Astrocyte (in vitro differentiated cells and primary cell): Measurements from ENCODE around the gene LRIG1.

Source experiments
- EZH2 ChIP-seq: IDR thresholded peaks from 2 replicates; pipeline ENCODE4 v1.6.1; 2012; ENCODE audit warnings: mild to moderate bottlenecking, low read length, inconsistent platforms; ENCODE audit not compliant: insufficient read depth
- TF ChIP-seq, protein P1 (sequence below): IDR thresholded peaks from 2 replicates; pipeline ENCODE4 v1.5.1; 2011; ENCODE audit warnings: low read depth, mild to moderate bottlenecking, inconsistent platforms, low read length, moderate library complexity; ENCODE audit not compliant: insufficient read depth

DNA sequence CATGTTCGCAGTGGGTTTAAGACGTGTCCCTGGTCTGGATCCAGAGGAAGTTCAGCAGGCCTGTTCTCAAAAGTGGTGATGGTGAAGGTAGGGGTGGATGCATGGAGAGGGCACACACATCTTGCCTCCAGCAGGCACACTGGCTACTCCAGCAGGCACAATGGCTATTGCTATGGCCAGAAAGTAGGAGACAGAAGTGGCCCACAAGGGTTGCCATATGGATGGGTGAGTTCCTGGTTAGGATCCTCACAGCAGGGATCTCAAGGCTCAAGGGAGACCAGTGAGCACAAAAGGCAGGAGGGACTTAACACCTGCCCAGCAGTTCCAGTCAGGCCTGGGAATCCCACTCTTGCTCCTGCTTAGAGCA is 107.9 kb downstream of the LRIG1 start:
- TF ChIP-seq, protein P1, sequence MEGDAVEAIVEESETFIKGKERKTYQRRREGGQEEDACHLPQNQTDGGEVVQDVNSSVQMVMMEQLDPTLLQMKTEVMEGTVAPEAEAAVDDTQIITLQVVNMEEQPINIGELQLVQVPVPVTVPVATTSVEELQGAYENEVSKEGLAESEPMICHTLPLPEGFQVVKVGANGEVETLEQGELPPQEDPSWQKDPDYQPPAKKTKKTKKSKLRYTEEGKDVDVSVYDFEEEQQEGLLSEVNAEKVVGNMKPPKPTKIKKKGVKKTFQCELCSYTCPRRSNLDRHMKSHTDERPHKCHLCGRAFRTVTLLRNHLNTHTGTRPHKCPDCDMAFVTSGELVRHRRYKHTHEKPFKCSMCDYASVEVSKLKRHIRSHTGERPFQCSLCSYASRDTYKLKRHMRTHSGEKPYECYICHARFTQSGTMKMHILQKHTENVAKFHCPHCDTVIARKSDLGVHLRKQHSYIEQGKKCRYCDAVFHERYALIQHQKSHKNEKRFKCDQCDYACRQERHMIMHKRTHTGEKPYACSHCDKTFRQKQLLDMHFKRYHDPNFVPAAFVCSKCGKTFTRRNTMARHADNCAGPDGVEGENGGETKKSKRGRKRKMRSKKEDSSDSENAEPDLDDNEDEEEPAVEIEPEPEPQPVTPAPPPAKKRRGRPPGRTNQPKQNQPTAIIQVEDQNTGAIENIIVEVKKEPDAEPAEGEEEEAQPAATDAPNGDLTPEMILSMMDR, result no peak
- TF ChIP-seq EZH2, result no peak
